Osteocyte (in vitro differentiated cells): Measurements from ENCODE around the gene EIPR1. TPM values are rescaled to one million over a fixed set of nuclear protein-coding genes. Genes with fewer than 3 reads are reported as not detected.

Experiments
- DNase-seq: peaks from one replicate; pipeline ENCODE4 v3.0.0; 2021; ENCODE audit warnings: mixed read lengths; ENCODE audit not compliant: unreplicated experiment; ENCODE audit errors: extremely low spot score
- H3K27ac Mint-ChIP-seq: one replicate; pipeline ENCODE4 v1.8.0; 2021; ENCODE audit warnings: mild to moderate bottlenecking, mixed read lengths; ENCODE audit not compliant: unreplicated experiment
- H3K27me3 Mint-ChIP-seq: one replicate; pipeline ENCODE4 v1.8.0; 2021; ENCODE audit warnings: mixed read lengths; ENCODE audit not compliant: unreplicated experiment
- H3K36me3 Mint-ChIP-seq: one replicate; pipeline ENCODE4 v1.8.0; 2021; ENCODE audit warnings: mixed read lengths; ENCODE audit not compliant: unreplicated experiment
- H3K4me1 Mint-ChIP-seq: one replicate; pipeline ENCODE4 v1.8.0; 2021; ENCODE audit warnings: mixed read lengths; ENCODE audit not compliant: unreplicated experiment
- H3K4me3 Mint-ChIP-seq: one replicate; pipeline ENCODE4 v1.8.0; 2021; ENCODE audit warnings: mild to moderate bottlenecking, moderate library complexity, mixed read lengths; ENCODE audit not compliant: unreplicated experiment
- H3K9me3 Mint-ChIP-seq: one replicate; pipeline ENCODE4 v1.8.0; 2021; ENCODE audit warnings: mixed read lengths; ENCODE audit not compliant: unreplicated experiment
- total RNA-seq: library from RNA; stranded (reverse); gene quantifications from 2 replicates; pipeline ENCODE4 v1.2.1, GENCODE V29; 2021
- TF ChIP-seq, protein P1 (sequence below): fragments of 200-600 bp; sonication (generic); IDR thresholded peaks from 2 replicates; pipeline ENCODE4 v1.5.0; 2021; ENCODE audit warnings: antibody characterized with exemption, mild to moderate bottlenecking, moderate library complexity

Gene EIPR1
- total RNA-seq, 1 donor from 2014 or later = 19.9 TPM

DNA sequence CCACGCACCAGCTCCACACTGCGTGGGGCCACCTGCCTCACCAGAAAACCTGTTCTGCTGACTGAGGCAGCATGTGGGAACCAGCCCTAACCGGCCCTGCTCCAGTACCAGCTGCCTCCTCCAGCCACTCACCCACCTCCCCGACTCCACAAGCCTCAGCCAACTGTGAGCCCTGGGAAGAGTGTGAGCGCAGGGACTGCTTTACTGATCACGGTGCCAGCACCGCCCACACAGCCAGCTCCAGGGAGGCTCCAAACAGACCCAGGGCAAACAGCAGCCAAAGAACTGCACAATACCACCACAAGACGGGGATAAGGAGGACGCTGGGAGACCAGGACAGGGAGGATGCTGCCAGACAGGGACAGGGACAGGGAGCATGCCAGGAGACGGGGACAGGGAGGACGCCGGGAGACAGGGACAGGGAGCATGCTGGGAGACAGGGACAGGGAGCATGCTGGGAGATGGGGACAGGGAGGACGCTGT lies 28.4 kb downstream of the EIPR1 start:
- H3K9me3 Mint-ChIP-seq = no peaks in the 10 kb centered on the region
- H3K27ac Mint-ChIP-seq = no peak overlapping the region
- TF ChIP-seq, protein P1, sequence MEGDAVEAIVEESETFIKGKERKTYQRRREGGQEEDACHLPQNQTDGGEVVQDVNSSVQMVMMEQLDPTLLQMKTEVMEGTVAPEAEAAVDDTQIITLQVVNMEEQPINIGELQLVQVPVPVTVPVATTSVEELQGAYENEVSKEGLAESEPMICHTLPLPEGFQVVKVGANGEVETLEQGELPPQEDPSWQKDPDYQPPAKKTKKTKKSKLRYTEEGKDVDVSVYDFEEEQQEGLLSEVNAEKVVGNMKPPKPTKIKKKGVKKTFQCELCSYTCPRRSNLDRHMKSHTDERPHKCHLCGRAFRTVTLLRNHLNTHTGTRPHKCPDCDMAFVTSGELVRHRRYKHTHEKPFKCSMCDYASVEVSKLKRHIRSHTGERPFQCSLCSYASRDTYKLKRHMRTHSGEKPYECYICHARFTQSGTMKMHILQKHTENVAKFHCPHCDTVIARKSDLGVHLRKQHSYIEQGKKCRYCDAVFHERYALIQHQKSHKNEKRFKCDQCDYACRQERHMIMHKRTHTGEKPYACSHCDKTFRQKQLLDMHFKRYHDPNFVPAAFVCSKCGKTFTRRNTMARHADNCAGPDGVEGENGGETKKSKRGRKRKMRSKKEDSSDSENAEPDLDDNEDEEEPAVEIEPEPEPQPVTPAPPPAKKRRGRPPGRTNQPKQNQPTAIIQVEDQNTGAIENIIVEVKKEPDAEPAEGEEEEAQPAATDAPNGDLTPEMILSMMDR = no peak
- H3K4me3 Mint-ChIP-seq = no peak overlapping the region
- peaks cover 20% of the 10 kb centered on the region for H3K36me3 Mint-ChIP-seq
- no peaks in the 10 kb centered on the region for H3K27me3 Mint-ChIP-seq
- DNase-seq = no peak
- no peaks in the 10 kb centered on the region for H3K4me1 Mint-ChIP-seq

DNA sequence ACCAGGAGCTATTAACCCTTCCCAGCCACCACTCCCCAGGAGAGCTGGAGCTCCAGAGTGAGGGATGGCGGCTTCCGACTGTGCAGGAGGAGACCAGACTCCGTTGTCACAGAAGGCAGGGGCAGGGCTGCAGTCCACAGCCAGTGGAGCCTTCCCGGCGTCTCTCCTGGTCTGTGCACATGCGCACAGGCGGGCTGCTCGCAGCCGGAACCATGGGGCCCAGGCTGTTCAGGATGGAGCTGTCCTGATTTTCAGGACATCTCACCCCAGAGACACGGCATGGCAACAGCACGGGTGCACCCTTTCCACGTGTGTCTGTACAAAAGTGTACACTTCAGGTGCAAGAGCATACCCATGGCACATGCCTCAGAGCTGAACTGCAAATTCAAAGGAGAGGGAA lies 28.9 kb downstream of the EIPR1 start:
- Mint-ChIP-seq H3K27ac (no peak overlapping the region), H3K36me3 (peaks cover 17% of the 10 kb centered on the region), H3K27me3 (no peaks in the 10 kb centered on the region), H3K4me3 (no peak overlapping the region), H3K4me1 (no peaks in the 10 kb centered on the region), H3K9me3 (no peaks in the 10 kb centered on the region)
- no peak for DNase-seq
- TF ChIP-seq, protein P1 = no peak

DNA sequence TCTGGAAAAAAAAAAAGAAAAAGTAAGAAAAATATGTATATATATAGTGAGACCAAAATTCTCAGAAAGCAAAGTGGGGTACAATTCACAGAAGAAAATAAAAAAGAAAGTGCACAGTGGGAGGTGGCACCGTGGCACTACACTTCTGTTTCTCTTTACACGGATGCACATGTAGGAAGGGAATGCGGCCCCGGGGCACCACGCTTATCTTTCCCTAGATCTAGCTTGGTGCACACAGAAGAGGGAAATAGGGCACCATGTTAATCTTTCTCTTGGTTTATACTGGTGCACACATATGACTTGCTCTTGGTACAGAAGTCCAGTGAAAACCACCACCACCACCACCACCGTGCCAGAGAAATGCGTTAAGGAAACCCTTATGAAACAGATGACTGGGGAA lies 32.0 kb downstream of the EIPR1 start:
- Mint-ChIP-seq H3K9me3 (no peaks in the 10 kb centered on the region), H3K4me1 (no peaks in the 10 kb centered on the region)

DNA sequence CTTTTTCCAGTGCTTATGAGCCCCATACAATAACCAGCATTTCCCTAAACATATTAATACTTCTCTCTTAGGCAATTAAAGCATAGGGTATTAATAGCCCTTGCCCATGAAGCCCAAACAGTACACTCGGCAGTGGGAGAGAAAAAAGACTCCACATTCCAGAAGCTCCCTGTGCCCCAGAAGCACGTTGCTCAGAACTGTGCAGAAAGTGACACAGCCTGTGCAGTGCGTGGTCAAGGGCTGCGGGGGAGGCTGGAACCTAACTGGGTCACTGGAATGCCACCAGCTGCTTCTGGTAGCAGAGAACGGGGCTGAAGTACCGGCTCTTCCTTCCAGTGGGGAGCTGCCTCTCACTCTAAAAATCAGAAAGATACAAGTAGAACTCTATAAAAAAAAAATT lies 32.7 kb downstream of the EIPR1 start:
- DNase-seq = no peak
- H3K27me3 Mint-ChIP-seq = no peaks in the 10 kb centered on the region
- H3K4me1 Mint-ChIP-seq = no peaks in the 10 kb centered on the region
- peaks cover 3% of the 10 kb centered on the region for H3K36me3 Mint-ChIP-seq
- TF ChIP-seq, protein P1 = no peak
- no peaks in the 10 kb centered on the region for H3K9me3 Mint-ChIP-seq
- no peak overlapping the region for H3K4me3 Mint-ChIP-seq
- H3K27ac Mint-ChIP-seq = no peak overlapping the region

More for the DNA sequence above, 32.0 kb downstream of the EIPR1 start:
- Mint-ChIP-seq H3K27me3 (no peaks in the 10 kb centered on the region), H3K27ac (no peak overlapping the region), H3K36me3 (peaks cover 8% of the 10 kb centered on the region), H3K4me3 (no peak overlapping the region)
- TF ChIP-seq, protein P1 = no peak
- DNase-seq = no peak

DNA sequence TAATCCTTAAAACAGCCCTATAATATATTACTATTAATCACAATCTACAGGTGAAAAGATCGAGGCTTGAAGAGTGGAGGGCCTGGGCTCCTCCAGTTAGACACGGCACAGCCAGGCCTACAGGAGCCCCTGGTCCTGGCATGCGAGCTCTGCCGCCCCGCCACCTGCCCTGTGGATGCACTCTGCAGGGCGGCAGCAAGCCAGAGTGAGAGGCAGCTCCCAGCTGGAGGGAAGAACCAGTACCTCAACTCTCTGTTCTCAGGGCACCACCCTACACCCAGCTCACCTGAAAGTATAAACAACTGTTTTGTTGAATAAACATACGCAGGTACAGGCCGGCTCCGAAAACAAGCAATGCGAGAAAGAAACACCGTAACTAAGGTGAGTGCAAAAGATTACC lies 34.6 kb downstream of the EIPR1 start:
- H3K27me3 Mint-ChIP-seq = no peaks in the 10 kb centered on the region
- no peak for DNase-seq
- H3K36me3 Mint-ChIP-seq = peaks cover 3% of the 10 kb centered on the region
- H3K9me3 Mint-ChIP-seq = no peaks in the 10 kb centered on the region
- no peak overlapping the region for H3K27ac Mint-ChIP-seq
- no peak overlapping the region for H3K4me3 Mint-ChIP-seq
- TF ChIP-seq, protein P1 = no peak
- H3K4me1 Mint-ChIP-seq = no peaks in the 10 kb centered on the region
